A673 (cell line): ENCODE results near the gene IQGAP2. TPM values are rescaled to one million over a fixed set of nuclear protein-coding genes. Genes with fewer than 3 reads are reported as not detected.

ENCODE experiments used
- BruUV-seq: library from RNA; stranded (reverse); fragments of 400-500 nt; replicated peaks from 2 replicates; lab custom pipeline; 2021; lab: Mats Ljungman, UMichigan
- CTCF ChIA-PET: fragments of 300-600 bp; sonication (Branson Sonifier 250); formaldehyde crosslinking; loops from one replicate; lab custom pipeline; 2022; ENCODE audit warnings: antibody characterized with exemption; lab: Charles Lee
- POLR2A ChIA-PET: fragments of 300-600 bp; sonication (Branson Sonifier 250); formaldehyde crosslinking; loops from one replicate; lab custom pipeline; 2022; ENCODE audit warnings: antibody characterized with exemption; ENCODE audit not compliant: low non-redundant PET; lab: Charles Lee
- DNase-seq: peaks from one replicate; pipeline ENCODE4 v3.0.0-alpha.2; 2015; ENCODE audit warnings: low spot score
- H3K27ac ChIP-seq: fragments of 200-600 bp; sonication (generic); 2 replicates; pipeline ENCODE4 v1.5.1; 2016; ENCODE audit warnings: mixed run types, low read depth, mild to moderate bottlenecking, mixed read lengths, antibody characterized with exemption, low read length; ENCODE audit not compliant: poor library complexity, severe bottlenecking
- H3K27me3 ChIP-seq: fragments of 200-600 bp; sonication (generic); replicated peaks from 2 replicates; pipeline ENCODE4 v1.6.1; 2017; ENCODE audit warnings: mixed run types, low read depth, mild to moderate bottlenecking, mixed read lengths, antibody characterized with exemption, low read length; ENCODE audit not compliant: insufficient read depth, poor library complexity
- H3K36me3 ChIP-seq: fragments of 200-600 bp; sonication (generic); 2 replicates; pipeline ENCODE4 v1.6.1; 2016; ENCODE audit warnings: mixed run types, mild to moderate bottlenecking, mixed read lengths, antibody characterized with exemption, low read length; ENCODE audit not compliant: insufficient read depth, poor library complexity, severe bottlenecking
- H3K4me1 ChIP-seq: fragments of 200-600 bp; sonication (generic); 2 replicates; pipeline ENCODE4 v1.6.1; 2017; ENCODE audit warnings: mixed run types, mild to moderate bottlenecking, mixed read lengths, antibody characterized with exemption, low read length; ENCODE audit not compliant: insufficient read depth, poor library complexity, severe bottlenecking
- H3K4me3 ChIP-seq: fragments of 200-600 bp; sonication (generic); 2 replicates; pipeline ENCODE4 v1.5.1; 2016; ENCODE audit warnings: low read depth, mixed run types, mild to moderate bottlenecking, mixed read lengths, low read length; ENCODE audit not compliant: poor library complexity, severe bottlenecking
- H3K9me3 ChIP-seq: fragments of 200-600 bp; sonication (generic); 2 replicates; pipeline ENCODE4 v1.6.1; 2016; ENCODE audit warnings: mixed run types, low read depth, mild to moderate bottlenecking, mixed read lengths, antibody characterized with exemption, low read length; ENCODE audit not compliant: poor library complexity, severe bottlenecking
- EZH2 ChIP-seq: fragments of 200-600 bp; sonication (generic); IDR thresholded peaks from 2 replicates; pipeline ENCODE4 v1.6.1; 2017; ENCODE audit warnings: borderline replicate concordance, low read depth, mild to moderate bottlenecking, mixed read lengths, antibody characterized with exemption, low read length; ENCODE audit not compliant: poor library complexity, severe bottlenecking
- intact Hi-C: fragments of 100-400 bp; cut with micrococcal nuclease; formaldehyde crosslinking; loops from one replicate; pipeline ENCODE4 v1.10.0; 2022; ENCODE audit not compliant: unreplicated experiment
- total RNA-seq: library from RNA; stranded (reverse); gene quantifications from 2 replicates; pipeline ENCODE4 v1.2.3, GENCODE V29; 2021
- TF ChIP-seq, protein P1 (sequence below): fragments of 300-800, 200-600 bp; sonication (generic); conservative IDR thresholded peaks from 2 replicates; pipeline ENCODE4 v1.5.1; 2017; ENCODE audit warnings: low read depth, mild to moderate bottlenecking, antibody characterized with exemption, low read length, moderate library complexity, mixed read lengths

The IQGAP2 gene
- total RNA-seq, 1 experiment from 2014 or later, result 26.8 TPM

DNA sequence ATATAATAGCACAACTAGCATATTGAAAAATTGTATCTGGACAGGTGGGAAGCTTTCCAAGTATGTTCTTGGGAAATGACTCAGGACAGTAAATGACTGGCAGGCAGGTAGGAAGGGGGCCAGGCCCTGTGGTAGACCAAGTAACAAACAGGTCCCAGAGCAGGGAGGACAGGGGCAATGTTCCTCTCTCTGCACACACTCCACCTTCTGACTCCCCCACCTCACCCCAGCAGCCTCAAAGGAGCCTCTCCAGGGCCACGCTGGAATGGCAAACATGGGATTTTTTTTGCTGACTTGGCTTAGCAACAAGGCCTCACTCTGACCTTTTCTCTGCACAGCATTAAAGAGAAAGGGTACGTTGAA, 31.1 kb upstream of the IQGAP2 start:
- TF ChIP-seq, protein P1, sequence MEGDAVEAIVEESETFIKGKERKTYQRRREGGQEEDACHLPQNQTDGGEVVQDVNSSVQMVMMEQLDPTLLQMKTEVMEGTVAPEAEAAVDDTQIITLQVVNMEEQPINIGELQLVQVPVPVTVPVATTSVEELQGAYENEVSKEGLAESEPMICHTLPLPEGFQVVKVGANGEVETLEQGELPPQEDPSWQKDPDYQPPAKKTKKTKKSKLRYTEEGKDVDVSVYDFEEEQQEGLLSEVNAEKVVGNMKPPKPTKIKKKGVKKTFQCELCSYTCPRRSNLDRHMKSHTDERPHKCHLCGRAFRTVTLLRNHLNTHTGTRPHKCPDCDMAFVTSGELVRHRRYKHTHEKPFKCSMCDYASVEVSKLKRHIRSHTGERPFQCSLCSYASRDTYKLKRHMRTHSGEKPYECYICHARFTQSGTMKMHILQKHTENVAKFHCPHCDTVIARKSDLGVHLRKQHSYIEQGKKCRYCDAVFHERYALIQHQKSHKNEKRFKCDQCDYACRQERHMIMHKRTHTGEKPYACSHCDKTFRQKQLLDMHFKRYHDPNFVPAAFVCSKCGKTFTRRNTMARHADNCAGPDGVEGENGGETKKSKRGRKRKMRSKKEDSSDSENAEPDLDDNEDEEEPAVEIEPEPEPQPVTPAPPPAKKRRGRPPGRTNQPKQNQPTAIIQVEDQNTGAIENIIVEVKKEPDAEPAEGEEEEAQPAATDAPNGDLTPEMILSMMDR, result no peak
- TF ChIP-seq EZH2, result no peak
- ChIA-PET CTCF (no interaction called here), POLR2A (no interaction called here)
- no peak for DNase-seq
- Histone ChIP-seq H3K4me1 (peaks cover 6% of the 10 kb centered on the region), H3K9me3 (no peaks in the 10 kb centered on the region), H3K4me3 (no peak overlapping the region), H3K27ac (peak overlapping the region; percentile 60), H3K27me3 (no peaks in the 10 kb centered on the region), H3K36me3 (no peaks in the 10 kb centered on the region)
- BruUV-seq, result no TSS peak
- intact Hi-C loops, result no loop called here

DNA sequence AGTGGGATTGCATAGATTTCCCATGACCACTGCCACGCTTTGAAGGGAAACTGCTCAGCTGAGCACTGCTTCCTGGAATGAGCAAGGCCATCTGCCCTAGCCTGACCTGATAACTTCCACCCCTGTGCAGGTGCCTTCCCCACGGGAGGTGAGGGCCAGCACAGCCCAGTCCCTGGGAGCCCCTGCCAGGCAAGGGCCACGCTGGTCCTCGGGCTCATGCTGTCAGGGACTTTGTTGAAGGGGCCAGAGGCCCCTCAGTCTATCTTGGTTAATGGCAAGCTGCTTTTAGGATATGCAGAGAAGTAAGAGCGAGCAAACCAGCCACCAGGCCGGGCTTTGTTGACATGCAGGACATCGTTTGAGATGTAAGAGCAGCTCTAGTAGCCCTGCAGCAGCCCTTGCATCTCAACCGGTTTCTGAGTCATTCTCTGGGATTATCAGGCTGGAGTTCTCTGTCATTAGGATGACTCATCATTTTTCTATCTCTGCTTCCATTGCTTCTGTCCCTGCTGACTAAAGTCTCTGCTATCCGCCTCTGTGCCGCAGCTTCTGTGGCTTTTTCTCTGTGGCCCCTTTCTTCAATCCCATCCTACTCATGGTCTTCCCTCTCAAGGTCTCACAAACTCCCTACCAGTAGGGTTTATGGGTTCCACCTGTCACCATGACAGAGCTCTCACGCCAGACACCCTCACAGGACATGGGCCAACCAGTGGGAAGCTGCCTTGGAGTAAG, 30.6 kb upstream of the IQGAP2 start:
- Histone ChIP-seq H3K4me3 (no peak overlapping the region), H3K36me3 (no peaks in the 10 kb centered on the region), H3K27me3 (no peaks in the 10 kb centered on the region), H3K4me1 (peaks cover 6% of the 10 kb centered on the region), H3K27ac (peak overlapping the region; percentile 60), H3K9me3 (no peaks in the 10 kb centered on the region)
- DNase-seq, result peak; percentile 78
- intact Hi-C loops, result no loop called here
- TF ChIP-seq EZH2, result no peak
- TF ChIP-seq, protein P1, result no peak
- BruUV-seq, result no TSS peak
- CTCF ChIA-PET, result no interaction called here
- POLR2A ChIA-PET, result no interaction called here

DNA sequence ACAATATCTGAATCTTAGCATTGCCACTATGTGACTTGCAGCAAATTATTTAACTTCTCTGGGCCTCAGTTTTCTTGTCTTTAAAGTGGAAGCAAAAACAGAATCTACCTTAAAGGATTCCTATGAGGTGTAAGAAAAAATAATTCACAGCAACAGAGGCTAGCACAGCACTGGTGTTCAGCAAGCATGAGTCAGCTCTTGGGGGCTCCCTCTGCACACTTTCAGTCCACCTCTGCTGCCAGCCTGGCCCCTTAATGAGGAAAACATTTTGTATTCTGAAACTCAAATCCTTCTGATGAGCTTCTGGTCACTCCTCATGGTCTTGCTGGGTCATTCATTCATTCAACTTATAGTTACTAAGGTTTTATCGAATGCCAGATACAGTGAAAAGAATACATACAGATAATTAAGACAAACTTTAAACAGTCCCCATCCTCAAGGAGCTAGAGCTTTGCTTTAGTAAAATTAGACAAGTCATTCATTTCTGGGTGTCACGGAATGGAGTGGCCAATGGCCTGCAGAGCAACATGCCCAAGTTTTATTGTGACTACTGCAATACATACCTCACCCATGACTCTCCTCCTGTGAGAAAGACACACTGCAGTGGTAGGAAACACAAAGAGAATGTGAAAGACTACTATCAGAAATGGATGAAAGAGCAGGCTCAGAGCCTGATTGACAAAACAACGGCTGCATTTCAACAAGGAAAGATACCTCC, 26.8 kb upstream of the IQGAP2 start:
- no peak overlapping the region for H3K4me3 ChIP-seq
- ChIA-PET POLR2A (no interaction called here), CTCF (interaction anchor here (0.6 kb wide), 1 partner anchor 28 kb away, joined by 4 read pairs; no protein-coding TSS in a partner anchor)
- no peak for DNase-seq
- H3K27me3 ChIP-seq, result no peaks in the 10 kb centered on the region
- intact Hi-C loops, result no loop called here
- no peaks in the 10 kb centered on the region for H3K9me3 ChIP-seq
- no peaks in the 10 kb centered on the region for H3K36me3 ChIP-seq
- H3K27ac ChIP-seq, result no peak overlapping the region
- no TSS peak for BruUV-seq
- TF ChIP-seq, protein P1, result no peak
- TF ChIP-seq EZH2, result no peak
- peaks cover 6% of the 10 kb centered on the region for H3K4me1 ChIP-seq
